Esophagus muscularis mucosa (tissue), 4 donors: ENCODE measurements around the gene NR2F6.

Experiments
- CTCF ChIP-seq, 3 experiments: fragments of 200-600 bp in 2 of 3; fragments of 450-650 bp in 1 of 3; sonication (generic) in 2 of 3; IDR thresholded peaks; one replicate each; pipeline ENCODE4 v1.5.1; 2017 to 2019; ENCODE audit warnings: antibody characterized with exemption in 3 of 3, mild to moderate bottlenecking in 2 of 3, moderate library complexity in 1 of 3
- EP300 ChIP-seq: sonication (generic); formaldehyde crosslinking; IDR thresholded peaks from one replicate; pipeline ENCODE4 v1.6.1; 2017; ENCODE audit warnings: antibody characterized with exemption
- POLR2A ChIP-seq: fragments of 450-650 bp; IDR thresholded peaks from one replicate; pipeline ENCODE4 v1.6.1; 2017; ENCODE audit warnings: antibody characterized with exemption, moderate library complexity, mild to moderate bottlenecking, low read depth
- POLR2AphosphoS5 ChIP-seq, 2 donors: sonication (generic); formaldehyde crosslinking; IDR thresholded peaks; one replicate each; pipeline ENCODE4 v1.6.1; 2017; ENCODE audit warnings: antibody characterized with exemption in 2 of 2

DNA sequence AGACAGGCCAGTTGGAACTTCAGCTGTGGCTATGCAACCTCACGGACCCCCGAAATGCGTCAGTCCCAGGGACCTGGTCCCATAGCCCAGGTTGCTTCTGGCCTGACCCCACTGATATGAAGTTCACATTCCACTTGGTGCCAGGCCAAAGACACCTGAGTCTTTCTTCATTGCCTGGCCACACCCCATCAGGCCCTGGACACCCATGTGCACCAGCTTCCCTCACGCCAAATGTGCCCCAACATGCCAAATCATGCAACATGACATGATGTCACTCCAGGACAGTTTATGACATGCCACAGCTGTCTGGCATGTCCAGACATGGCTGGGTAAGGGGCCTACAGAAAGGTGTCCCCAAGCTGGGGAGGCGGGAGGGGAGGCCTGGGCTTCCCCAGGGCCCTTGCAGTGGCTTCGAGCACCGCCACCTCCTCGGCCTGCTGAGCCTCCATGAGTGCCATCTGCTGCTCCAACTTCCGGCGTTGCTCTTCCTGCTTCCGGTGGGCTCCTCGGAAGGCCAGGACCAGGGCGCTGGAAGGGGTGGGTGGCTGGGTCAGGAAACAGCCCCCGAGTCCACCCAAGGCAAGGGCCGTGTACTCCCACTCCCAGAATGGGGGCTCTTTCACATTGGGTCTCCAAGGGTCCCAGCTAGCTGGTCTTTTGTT, 4.3 kb upstream of the NR2F6 start:
- no peak for TF ChIP-seq POLR2A
- TF ChIP-seq CTCF (IDR thresholded peaks at IDR 0.05), result no peak
- TF ChIP-seq EP300, result no peak
- no peak for TF ChIP-seq POLR2AphosphoS5 (IDR thresholded peaks at IDR 0.05)
